GM10248 (cell line): ENCODE measurements around the gene PCYT2.

Experiments
- CTCF ChIA-PET: fragments of 300-600 bp; sonication (Branson Sonifier 250); formaldehyde crosslinking; extraction: SDS; loops from one replicate; lab custom pipeline; 2021; ENCODE audit warnings: antibody characterized with exemption; lab: Yijun Ruan, JAX
- POLR2A ChIA-PET: fragments of 350-650 bp; sonication (Branson Sonifier 250); formaldehyde crosslinking; extraction: SDS; loops from one replicate; lab custom pipeline; 2020; ENCODE audit warnings: antibody characterized with exemption; lab: Yijun Ruan, JAX
- DNase-seq: peaks from one replicate; pipeline ENCODE4 v3.0.0; 2012; ENCODE audit errors: extremely low spot score
- TF ChIP-seq, protein P1 (sequence below): IDR thresholded peaks from 2 replicates; pipeline ENCODE4 v1.5.1; 2012; ENCODE audit warnings: mild to moderate bottlenecking, low read depth; ENCODE audit errors: extremely low read depth, missing control alignments, control extremely low read depth

Gene PCYT2

DNA sequence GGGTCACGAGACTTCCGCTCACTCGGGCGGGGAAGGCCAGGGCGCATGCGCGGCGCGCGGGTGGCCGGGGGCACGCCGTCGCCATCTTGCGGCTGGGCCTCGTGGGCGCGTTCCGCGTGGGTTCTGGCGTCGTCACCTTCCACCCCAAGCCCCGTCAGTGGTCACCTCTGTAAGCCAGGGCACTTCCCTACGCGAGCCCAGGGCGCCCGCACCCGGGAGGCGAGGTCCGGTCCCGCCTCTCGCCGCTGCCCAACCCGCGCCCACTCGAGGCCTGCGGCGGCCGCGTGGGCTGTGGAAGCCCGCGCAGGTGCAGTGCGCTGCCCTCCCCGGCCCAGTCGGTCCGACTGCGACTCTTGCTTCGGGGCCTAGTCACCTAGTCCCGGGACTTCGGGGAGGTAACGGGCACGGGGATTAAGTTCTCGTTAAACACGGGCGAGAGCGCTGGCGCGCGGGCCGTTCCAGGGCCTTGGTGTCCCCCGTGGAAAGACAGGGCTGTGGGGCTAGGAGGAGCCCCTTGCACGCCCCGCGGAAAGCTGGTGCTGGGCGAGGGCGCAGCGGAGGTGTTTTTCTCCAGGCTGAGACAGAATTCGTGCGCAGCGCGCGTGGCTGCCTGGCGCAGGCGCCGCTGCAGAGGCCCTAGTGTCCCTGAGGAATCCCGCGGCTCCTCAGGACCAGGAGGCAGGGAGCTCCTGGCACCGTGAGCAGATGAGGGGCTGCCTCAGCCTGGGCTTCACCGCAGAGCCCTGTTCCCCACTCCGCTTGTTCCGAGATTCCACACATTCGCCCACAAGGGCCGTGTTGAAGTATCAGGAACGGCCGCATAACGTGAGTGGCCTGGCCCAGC, 39.6 kb downstream of the PCYT2 start:
- ChIA-PET POLR2A (interaction anchor here (0.7 kb wide), 3 partner anchors 11 to 111 kb away, joined by 6 to 8 read pairs (median 8); no protein-coding TSS in a partner anchor), CTCF (interaction anchor here (0.9 to 2.0 kb wide), 2 partner anchors 9 to 18 kb away, joined by 3 to 5 read pairs; no protein-coding TSS in a partner anchor)
- DNase-seq: peak; percentile 99
- TF ChIP-seq, protein P1, sequence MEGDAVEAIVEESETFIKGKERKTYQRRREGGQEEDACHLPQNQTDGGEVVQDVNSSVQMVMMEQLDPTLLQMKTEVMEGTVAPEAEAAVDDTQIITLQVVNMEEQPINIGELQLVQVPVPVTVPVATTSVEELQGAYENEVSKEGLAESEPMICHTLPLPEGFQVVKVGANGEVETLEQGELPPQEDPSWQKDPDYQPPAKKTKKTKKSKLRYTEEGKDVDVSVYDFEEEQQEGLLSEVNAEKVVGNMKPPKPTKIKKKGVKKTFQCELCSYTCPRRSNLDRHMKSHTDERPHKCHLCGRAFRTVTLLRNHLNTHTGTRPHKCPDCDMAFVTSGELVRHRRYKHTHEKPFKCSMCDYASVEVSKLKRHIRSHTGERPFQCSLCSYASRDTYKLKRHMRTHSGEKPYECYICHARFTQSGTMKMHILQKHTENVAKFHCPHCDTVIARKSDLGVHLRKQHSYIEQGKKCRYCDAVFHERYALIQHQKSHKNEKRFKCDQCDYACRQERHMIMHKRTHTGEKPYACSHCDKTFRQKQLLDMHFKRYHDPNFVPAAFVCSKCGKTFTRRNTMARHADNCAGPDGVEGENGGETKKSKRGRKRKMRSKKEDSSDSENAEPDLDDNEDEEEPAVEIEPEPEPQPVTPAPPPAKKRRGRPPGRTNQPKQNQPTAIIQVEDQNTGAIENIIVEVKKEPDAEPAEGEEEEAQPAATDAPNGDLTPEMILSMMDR: peak; percentile 30

DNA sequence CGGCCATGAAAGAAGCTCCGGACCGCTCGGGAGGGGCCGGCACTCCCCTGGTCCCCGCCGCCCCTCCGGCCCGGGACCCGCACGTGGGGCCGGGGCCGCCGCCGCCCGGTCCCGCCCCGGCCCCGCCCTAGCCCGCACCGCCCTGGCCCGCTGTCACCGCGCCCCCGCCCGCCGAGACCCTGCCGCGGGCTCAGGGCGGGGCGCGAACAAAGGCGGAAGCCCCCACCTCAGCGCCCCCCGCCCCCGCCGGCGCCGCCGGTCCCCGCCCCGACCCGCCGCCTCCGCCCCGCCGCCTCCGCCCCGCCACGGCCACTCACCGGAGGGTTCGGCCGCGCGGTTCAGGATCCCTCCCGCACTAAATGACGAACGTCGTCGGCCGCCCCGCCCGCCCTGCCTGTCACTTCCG, 40.2 kb downstream of the PCYT2 start, which contains the start of gene ARHGDIA:
TSS of gene ARHGDIA (minus strand) at position 357 of the 406 bp plus-strand sequence. CDS start 1,407 bp downstream, outside the sequence.
- ChIA-PET POLR2A (no interaction called here), CTCF (interaction anchor here (1.8 to 2.2 kb wide), 3 partner anchors 10 to 19 kb away, joined by 5 to 10 read pairs (median 8); partner anchors contain the start of gene P4HB)
- no peak for DNase-seq

DNA sequence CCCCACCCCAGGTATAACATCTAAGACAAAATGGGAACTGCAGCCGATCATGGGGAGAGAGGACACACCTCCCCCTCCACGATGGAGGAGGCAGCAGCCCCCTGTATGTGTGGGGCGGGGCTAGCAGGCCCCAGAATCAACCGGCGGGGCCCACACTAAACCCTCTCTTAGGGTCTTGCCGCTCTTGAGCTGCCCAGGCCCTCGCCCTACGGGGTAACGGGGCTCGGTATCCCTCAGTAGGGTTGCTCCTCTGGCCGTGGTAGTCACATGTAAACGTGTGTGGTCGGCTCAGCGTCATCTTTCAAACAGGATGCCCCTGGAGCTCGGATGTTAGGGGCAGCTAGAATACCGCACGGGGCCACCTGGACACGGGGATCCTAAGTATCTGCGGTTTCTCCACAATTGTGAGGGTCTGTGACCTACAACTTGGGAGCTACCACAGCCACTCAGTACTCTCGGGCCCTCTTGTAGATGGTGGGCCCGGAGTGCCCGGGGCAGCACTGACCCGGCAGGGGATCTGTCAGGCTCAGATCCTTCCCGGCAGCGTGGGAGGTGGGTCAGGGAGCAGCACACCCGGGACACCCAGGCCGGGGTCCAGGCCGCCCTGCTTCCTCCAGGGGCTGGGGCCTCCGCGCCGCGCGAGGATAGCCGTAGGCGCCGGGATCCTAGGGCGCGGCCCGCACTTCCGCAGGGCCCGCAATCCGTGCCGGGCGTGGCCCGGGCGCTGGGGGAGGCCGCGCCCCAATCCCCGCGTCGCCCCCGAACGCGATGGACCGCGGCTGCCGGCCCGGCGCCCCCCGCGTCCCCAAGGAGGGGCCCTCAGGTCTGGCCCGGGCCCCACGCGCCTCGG, 40.8 kb downstream of the PCYT2 start:
- ChIA-PET CTCF (interaction anchor here (0.7 to 2.5 kb wide), 12 partner anchors 9 to 227 kb away, joined by 3 to 10 read pairs (median 6); partner anchors contain the start of genes FASN, MAFG, MCRIP1 and P4HB), POLR2A (interaction anchor here (0.6 to 2.5 kb wide), 4 partner anchors 10 to 187 kb away, joined by 3 to 21 read pairs (median 3); partner anchors contain the start of genes ARL16, HGS and P4HB)
- TF ChIP-seq, protein P1: no peak
- no peak for DNase-seq

More for the DNA sequence above, 40.2 kb downstream of the PCYT2 start, which contains the start of gene ARHGDIA:
- TF ChIP-seq, protein P1: no peak

DNA sequence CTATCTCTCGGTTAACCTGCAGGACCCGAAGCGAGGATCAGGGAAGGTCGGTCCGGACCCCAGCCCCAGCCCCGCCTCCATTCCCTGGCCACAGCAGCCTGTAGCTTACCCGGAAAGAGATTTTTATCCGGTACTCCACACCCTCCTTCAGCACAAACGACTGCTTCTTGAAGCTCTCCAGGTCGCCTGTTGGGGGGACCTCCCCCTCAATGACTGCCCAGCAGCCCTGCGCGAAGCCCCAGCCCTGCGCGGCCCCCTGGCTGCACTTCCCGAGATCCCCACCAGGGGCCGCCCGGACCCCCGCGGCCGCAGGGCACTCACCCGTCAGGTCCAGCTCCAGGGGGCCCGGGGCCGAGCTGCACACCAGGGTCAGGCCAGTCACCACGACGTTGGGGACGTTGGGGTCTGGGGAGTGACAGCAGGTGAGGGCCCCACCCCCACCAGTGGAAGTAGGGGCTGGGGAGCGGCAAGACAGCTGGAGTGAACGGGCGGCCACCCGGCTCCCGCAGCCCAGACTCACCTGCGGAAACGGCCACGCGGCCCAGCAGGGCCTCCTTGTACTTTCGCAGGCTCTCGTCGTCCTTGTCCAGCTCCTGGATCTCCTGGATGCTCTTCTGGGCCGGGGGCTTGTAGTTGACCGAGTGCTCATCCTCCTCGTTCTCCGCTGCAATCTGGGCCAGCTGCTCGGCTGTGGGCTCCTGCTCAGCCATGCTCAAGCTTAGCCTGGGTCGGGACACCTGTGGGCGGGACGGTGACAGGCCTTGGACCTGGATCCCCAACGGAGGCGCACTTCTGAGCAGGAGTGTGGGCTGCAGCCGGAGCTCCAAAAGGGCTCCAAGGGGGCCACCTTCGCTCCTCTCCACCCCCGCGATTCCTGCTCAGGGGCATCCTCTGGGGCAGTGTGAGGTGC, 41.7 kb downstream of the PCYT2 start:
- POLR2A ChIA-PET: interaction anchor here (0.7 to 2.5 kb wide), 5 partner anchors 9 to 186 kb away, joined by 3 to 21 read pairs (median 3); partner anchors contain the start of genes ARL16, HGS and P4HB
- TF ChIP-seq, protein P1: peak; percentile 88
- CTCF ChIA-PET: interaction anchor here (0.7 to 2.5 kb wide), 17 partner anchors 8 to 228 kb away, joined by 3 to 10 read pairs (median 4); partner anchors contain the start of genes FASN, MAFG, MCRIP1 and NPB
- peak; percentile 72 for DNase-seq

DNA sequence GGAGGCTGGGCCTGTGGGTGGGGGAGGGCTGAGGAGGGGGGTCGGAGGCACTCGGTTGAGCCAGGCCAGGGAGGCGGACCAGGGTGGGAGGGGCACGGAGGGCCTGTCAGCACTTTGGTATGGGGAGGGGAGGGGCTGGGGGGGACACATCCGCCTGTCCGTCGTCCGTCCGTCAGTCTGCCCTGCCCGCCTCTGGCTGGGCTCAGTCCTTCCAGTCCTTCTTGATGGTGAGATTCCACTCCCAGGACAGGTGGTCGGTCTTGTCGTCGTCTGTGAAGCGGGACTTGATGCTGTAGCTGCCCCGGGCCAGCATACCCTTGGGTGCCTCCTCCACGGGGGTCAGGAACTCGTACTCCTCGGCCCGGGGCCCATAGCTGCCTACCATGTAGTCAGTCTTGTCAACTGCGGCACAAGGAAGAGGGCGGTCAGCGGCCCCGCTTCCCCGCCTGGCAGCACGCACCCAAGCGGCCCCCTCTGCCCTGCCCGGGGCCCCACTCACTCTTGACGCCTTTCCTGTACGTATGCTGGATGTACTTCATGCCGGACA, 42.5 kb downstream of the PCYT2 start:
- CTCF ChIA-PET: interaction anchor here (0.7 to 2.5 kb wide), 12 partner anchors 10 to 138 kb away, joined by 3 to 10 read pairs (median 4); partner anchors contain the start of genes MAFG, MCRIP1 and NPB
- no peak for DNase-seq
- POLR2A ChIA-PET: interaction anchor here (0.9 to 2.5 kb wide), 3 partner anchors 9 to 49 kb away, joined by 3 to 21 read pairs (median 3); partner anchors contain the start of gene P4HB
- TF ChIP-seq, protein P1: no peak
